ENCODE measurements around the gene TRIM15.

TRIM15 gene

GRCh38 chr6:30147096-30147495, 16.2 kb upstream of the TRIM15 start:
- no peak for DNase-seq

GRCh38 chr6:30149234-30149633, 14.1 kb upstream of the TRIM15 start:
- no peak for DNase-seq

- DNase-seq = no peak
Observed at GRCh38 chr6:30149858-30150550, 13.3 kb upstream of the TRIM15 start.

- DNase-seq = no peak
Observed at GRCh38 chr6:30150671-30151395, 12.5 kb upstream of the TRIM15 start.

- DNase-seq = no peak
Observed at GRCh38 chr6:30151580-30151979, 11.8 kb upstream of the TRIM15 start.

- no peak for DNase-seq
Observed at GRCh38 chr6:30152016-30152673, 11.2 kb upstream of the TRIM15 start.

GRCh38 chr6:30152910-30153610, 10.3 kb upstream of the TRIM15 start:
- DNase-seq = no peak

GRCh38 chr6:30154061-30154460, 9.3 kb upstream of the TRIM15 start:
- no peak for DNase-seq

GRCh38 chr6:30154709-30155519, 8.4 kb upstream of the TRIM15 start:
- DNase-seq = no peak

- no peak for DNase-seq
Observed at GRCh38 chr6:30155520-30156261, 7.7 kb upstream of the TRIM15 start.

GRCh38 chr6:30156262-30156599, 7.1 kb upstream of the TRIM15 start:
- no peak for DNase-seq

GRCh38 chr6:30156774-30157173, 6.6 kb upstream of the TRIM15 start:
- no peak for DNase-seq

- DNase-seq = no peak
Observed at GRCh38 chr6:30157581-30157980, 5.8 kb upstream of the TRIM15 start.

- DNase-seq = no peak
Observed at GRCh38 chr6:30157999-30158398, 5.3 kb upstream of the TRIM15 start.

GRCh38 chr6:30158475-30159040, 4.8 kb upstream of the TRIM15 start:
- no peak for DNase-seq

GRCh38 chr6:30160008-30160784, 3.1 kb upstream of the TRIM15 start:
- DNase-seq = no peak

GRCh38 chr6:30160785-30161531, 2.4 kb upstream of the TRIM15 start, which contains the start of gene TRIM10:
TRIM10 (minus strand) TSS chr6:30161211; CDS start chr6:30160858, 353 bp downstream.
- no peak for DNase-seq

GRCh38 chr6:30162265-30163089, 869 bp upstream of the TRIM15 start:
- no peak for DNase-seq
